GM21367 (cell line): ENCODE data around the gene CCPG1.

ENCODE experiments used
- ATAC-seq: cut with Tn5 transposase; IDR thresholded peaks from one replicate; pipeline ENCODE4 v1.9.1; 2021; ENCODE audit not compliant: unreplicated experiment

Gene CCPG1

DNA sequence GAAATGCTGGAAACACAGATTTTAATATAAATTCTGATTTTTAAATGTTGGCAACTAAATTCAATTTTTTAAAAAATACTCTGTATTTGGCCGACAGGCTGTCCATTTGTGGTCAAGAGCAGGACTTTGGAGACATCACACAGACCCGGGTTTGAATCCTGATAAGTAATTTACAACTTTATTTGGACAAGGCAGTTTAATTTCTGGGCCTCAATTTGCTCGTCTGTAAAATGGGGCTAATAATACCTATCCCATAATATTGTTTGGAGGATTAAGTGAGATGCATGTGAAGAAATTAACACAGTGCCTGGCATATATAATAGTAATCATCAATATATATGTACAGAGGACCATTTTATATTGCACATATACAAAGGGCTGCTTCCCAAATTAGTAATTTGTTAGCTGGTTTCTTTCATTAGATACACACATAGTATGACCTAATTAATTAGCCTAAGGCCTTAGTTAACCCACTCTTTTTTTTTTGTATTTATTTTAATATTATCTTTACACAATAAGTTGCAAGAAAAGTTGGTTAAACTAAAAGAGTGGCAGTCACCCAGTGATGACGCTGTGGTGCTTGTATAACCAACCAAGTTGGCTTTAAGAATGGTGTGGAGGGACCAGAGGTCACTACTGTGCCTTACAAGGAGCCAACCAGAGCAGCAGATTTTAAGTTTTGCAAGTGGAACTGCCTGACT, 88.5 kb downstream of the CCPG1 start:
- ATAC-seq = peak; percentile 42

GRCh38 chr15:55318588-55319494, 89.3 kb downstream of the CCPG1 start, which contains the start of the genes PIGB and PIGBOS1:
Gene PIGB, plus strand, starts transcription at chr15:55319222. Its CDS starts 29 bp downstream, at chr15:55319251.
Gene PIGBOS1, minus strand, starts transcription at chr15:55319123. Its CDS starts 1,331 bp downstream, at chr15:55317792.
- ATAC-seq = peak; percentile 84
